Thoracic aorta (tissue), 2 donors: ENCODE measurements around the gene MFN2. TPM values are rescaled to one million over a fixed set of nuclear protein-coding genes. Genes with fewer than 3 reads are reported as not detected.

Experiments
- ATAC-seq: fragments of 150-250 bp; one replicate; pipeline ENCODE4 v1.8.0; 2017; ENCODE audit warnings: low read depth; ENCODE audit not compliant: insufficient number of reproducible peaks, low FRiP score
- DNase-seq: peaks from one replicate; pipeline ENCODE4 v3.0.0-alpha.2; 2020; ENCODE audit warnings: low spot score
- H3K27ac ChIP-seq, 2 donors: fragments of 200-600 bp; sonication (generic); 1 replicate in 1 of 2; 2 replicates in 1 of 2; pipeline ENCODE4 v1.5.1; 2016; ENCODE audit warnings: mild to moderate bottlenecking in 2 of 2, moderate library complexity in 2 of 2
- H3K27me3 ChIP-seq: fragments of 200-600 bp; sonication (generic); replicated peaks from 2 replicates; pipeline ENCODE4 v1.6.0; 2016; ENCODE audit warnings: mild to moderate bottlenecking; ENCODE audit not compliant: insufficient read depth
- H3K36me3 ChIP-seq: fragments of 200-600 bp; sonication (generic); one replicate; pipeline ENCODE4 v1.5.1; 2016
- H3K4me1 ChIP-seq, 2 donors: fragments of 200-600 bp; sonication (generic); 1 replicate in 1 of 2; 2 replicates in 1 of 2; pipeline versions ENCODE4 v1.5.1 to v1.6.0; 2016; ENCODE audit warnings: low read depth in 2 of 2, mild to moderate bottlenecking in 1 of 2; ENCODE audit not compliant: control insufficient read depth in 1 of 2
- H3K4me3 ChIP-seq: fragments of 200-600 bp; sonication (generic); 2 replicates; pipeline ENCODE4 v1.5.1; 2016; ENCODE audit warnings: mild to moderate bottlenecking
- H3K9me3 ChIP-seq: fragments of 200-600 bp; sonication (generic); 2 replicates; pipeline ENCODE4 v1.5.1; 2016
- total RNA-seq, 2 donors: library from RNA; depleted of rRNA; stranded (reverse); fragments of >200 nt; gene quantifications; one replicate each; pipeline versions ENCODE4 v1.1.0 to v1.2.3, GENCODE V29; 2016
- TF ChIP-seq, protein P1 (sequence below): fragments of 200-600 bp; sonication (generic); IDR thresholded peaks from one replicate; pipeline ENCODE4 v1.5.1; 2019; ENCODE audit warnings: antibody characterized with exemption

MFN2 gene
- total RNA-seq, 2 donors from 2014 or later: 48.7 to 50.1 TPM

DNA sequence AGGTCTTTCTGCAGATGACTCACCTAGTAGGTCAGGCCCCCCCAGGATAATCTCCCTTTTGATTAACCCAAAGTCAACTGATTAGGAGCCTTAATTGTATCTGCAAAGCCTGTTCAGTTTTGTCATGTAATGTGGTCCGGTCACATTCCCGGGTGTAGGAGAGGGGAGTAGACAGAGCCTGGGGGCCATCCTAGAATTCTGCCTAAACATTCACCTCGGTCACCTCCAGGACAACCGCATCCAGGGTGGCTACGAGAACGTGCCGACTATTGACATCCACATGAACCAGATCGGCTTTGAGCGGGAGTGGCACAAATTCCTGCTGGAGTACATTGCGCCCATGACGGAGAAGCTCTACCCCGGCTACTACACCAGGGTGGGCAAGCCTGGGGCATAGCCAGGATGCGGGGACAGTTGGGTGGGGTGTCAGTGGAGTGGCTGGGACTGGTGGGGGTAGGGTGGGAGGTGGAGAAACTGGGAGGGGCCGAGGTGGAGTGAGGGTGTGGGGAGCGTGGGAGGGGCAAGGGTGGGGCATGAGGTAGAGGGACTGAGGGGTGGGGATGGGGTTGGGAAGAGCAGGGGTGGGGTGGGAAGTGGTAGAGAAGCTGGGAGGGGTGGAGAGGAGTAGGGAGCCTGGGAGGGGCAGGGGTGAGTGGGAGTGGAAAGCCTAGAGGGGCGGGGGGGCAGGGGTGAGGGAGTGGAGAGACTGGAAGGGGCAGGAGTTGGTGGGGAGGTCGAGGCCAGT is 9.6 kb upstream of the MFN2 start:
- H3K36me3 ChIP-seq: peaks cover 33% of the 10 kb centered on the region

DNA sequence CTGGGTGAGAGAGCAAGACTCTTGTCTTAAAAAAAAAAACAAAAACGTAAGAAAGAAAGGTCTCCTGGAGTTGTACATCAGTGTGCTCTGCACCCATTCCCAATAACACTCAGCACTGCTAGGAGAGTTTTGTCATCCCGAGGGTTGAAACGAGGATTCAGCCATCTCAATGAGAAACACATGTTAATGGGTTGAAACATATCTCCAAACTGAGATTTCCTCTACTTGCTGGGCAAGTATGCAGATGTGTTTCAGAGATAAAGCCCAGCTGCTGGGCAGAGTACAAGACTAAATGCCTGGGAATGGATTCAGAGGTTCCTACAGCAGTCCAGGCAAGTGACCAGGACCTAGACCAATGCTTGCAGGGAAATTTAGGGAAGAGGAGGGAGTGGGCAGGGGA is 2.6 kb upstream of the MFN2 start:
- Histone ChIP-seq H3K36me3 (peaks cover 25% of the 10 kb centered on the region), H3K4me1 (peaks cover 11 to 25% of the 10 kb centered on the region in 2 donors), H3K27ac (no peak overlapping the region), H3K9me3 (no peaks in the 10 kb centered on the region), H3K4me3 (no peak overlapping the region), H3K27me3 (no peaks in the 10 kb centered on the region)
- TF ChIP-seq, protein P1, sequence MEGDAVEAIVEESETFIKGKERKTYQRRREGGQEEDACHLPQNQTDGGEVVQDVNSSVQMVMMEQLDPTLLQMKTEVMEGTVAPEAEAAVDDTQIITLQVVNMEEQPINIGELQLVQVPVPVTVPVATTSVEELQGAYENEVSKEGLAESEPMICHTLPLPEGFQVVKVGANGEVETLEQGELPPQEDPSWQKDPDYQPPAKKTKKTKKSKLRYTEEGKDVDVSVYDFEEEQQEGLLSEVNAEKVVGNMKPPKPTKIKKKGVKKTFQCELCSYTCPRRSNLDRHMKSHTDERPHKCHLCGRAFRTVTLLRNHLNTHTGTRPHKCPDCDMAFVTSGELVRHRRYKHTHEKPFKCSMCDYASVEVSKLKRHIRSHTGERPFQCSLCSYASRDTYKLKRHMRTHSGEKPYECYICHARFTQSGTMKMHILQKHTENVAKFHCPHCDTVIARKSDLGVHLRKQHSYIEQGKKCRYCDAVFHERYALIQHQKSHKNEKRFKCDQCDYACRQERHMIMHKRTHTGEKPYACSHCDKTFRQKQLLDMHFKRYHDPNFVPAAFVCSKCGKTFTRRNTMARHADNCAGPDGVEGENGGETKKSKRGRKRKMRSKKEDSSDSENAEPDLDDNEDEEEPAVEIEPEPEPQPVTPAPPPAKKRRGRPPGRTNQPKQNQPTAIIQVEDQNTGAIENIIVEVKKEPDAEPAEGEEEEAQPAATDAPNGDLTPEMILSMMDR: no peak
- no peak for DNase-seq
- ATAC-seq: no peak

More for the DNA sequence above, 9.6 kb upstream of the MFN2 start:
- Histone ChIP-seq H3K4me3 (no peak overlapping the region), H3K9me3 (no peaks in the 10 kb centered on the region), H3K27me3 (no peaks in the 10 kb centered on the region), H3K27ac (no peak overlapping the region), H3K4me1 (no peaks in the 10 kb centered on the region)
- ATAC-seq: no peak
- TF ChIP-seq, protein P1: no peak
- DNase-seq: no peak

GRCh38 chr1:11978301-11978700 is 1.9 kb upstream of the MFN2 start:
- Histone ChIP-seq H3K9me3 (no peaks in the 10 kb centered on the region), H3K36me3 (peaks cover 28% of the 10 kb centered on the region), H3K4me3 (no peak overlapping the region), H3K4me1 (peaks cover 11 to 25% of the 10 kb centered on the region in 2 donors), H3K27me3 (no peaks in the 10 kb centered on the region), H3K27ac (no peak overlapping the region)
- TF ChIP-seq, protein P1: no peak
- DNase-seq (no peak), ATAC-seq (no peak)

DNA sequence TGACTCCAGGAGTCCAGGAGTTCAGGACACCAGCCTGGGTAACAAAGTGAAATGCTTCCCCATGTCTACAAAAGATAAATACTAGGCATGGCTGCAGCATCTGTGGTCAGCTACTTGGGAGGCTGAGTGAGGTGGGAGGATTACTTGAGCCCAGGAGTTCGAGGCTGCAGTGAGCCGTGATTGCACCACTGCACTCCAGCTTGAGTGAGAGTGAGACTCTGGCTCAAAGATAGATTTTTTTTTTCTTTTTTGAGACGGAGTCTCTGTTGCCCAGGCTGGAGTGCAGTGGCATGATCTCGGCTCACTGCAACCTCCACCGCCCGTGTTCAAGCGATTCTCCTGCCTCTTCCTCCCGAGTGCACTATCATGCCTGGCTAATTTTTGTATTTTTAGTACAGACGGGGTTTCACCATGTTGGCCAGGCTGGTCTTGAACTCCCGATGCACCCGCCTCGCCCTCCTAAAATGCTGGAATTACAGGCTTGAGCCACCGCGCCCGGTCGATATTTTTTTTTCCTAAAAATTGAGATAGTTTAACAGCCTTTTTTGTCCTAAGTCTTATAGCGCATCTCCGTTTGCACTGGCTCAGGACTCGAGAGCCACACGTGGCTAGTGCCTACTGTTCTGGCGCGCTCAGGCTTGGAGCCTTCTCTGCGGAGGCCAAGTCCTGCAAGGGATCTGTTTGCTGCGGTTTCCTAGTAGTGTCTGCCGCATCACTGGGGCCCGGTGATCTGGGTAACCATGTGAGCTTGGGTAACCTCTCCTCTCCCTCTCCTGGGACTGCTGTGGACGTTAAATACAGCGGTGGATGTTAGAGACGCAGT is 1.0 kb upstream of the MFN2 start:
- Histone ChIP-seq H3K27ac (peak overlapping the region; percentile 91 to 92), H3K4me1 (peaks cover 11 to 25% of the 10 kb centered on the region in 2 donors), H3K4me3 (peak overlapping the region; percentile 98), H3K9me3 (no peaks in the 10 kb centered on the region), H3K36me3 (peaks cover 26% of the 10 kb centered on the region), H3K27me3 (no peaks in the 10 kb centered on the region)
- TF ChIP-seq, protein P1: no peak
- DNase-seq (peak; percentile 9), ATAC-seq (no peak)

- TF ChIP-seq, protein P1: no peak
- DNase-seq (no peak), ATAC-seq (no peak)
- Histone ChIP-seq H3K27me3 (no peaks in the 10 kb centered on the region), H3K4me3 (peak overlapping the region; percentile 98), H3K36me3 (peaks cover 23% of the 10 kb centered on the region), H3K4me1 (peaks cover 11 to 25% of the 10 kb centered on the region in 2 donors), H3K27ac (peak overlapping the region; percentile 91 to 92), H3K9me3 (no peaks in the 10 kb centered on the region)
Observed at GRCh38 chr1:11980676-11980972, 380 bp downstream of the MFN2 start.
